MM.1S (cell line): ENCODE data around the gene POLR2A.

Experiments used
- DNase-seq: peaks from one replicate; pipeline ENCODE4 v3.0.0-alpha.2; 2015
- H2AFZ ChIP-seq: fragments of 300-600 bp; sonication (generic); 2 replicates; pipeline ENCODE4 v1.6.0; 2016; ENCODE audit warnings: antibody characterized with exemption, low read length
- H3F3A ChIP-seq: fragments of 300-600 bp; sonication (generic); 2 replicates; pipeline ENCODE4 v1.6.1; 2016; ENCODE audit warnings: mild to moderate bottlenecking, antibody characterized with exemption, low read length, moderate library complexity, mixed read lengths; ENCODE audit not compliant: insufficient read depth
- H3K27ac ChIP-seq: fragments of 300-600 bp; sonication (generic); 2 replicates; pipeline ENCODE4 v1.5.1; 2016; ENCODE audit warnings: mild to moderate bottlenecking, low read length
- H3K27me3 ChIP-seq: fragments of 300-600 bp; sonication (generic); replicated peaks from 2 replicates; pipeline ENCODE4 v1.6.0; 2016; ENCODE audit warnings: low read length; ENCODE audit not compliant: insufficient read depth
- H3K36me3 ChIP-seq: fragments of 300-600 bp; sonication (generic); replicated peaks from 2 replicates; pipeline ENCODE4 v1.6.1; 2016; ENCODE audit warnings: mild to moderate bottlenecking, low read length, mixed read lengths; ENCODE audit not compliant: insufficient read depth
- H3K4me1 ChIP-seq: fragments of 300-600 bp; sonication (generic); 2 replicates; pipeline ENCODE4 v1.6.1; 2016; ENCODE audit warnings: low read length, mixed read lengths
- H3K4me2 ChIP-seq: fragments of 300-600 bp; sonication (generic); 2 replicates; pipeline ENCODE4 v1.6.0; 2016; ENCODE audit warnings: low read depth, low read length
- H3K4me3 ChIP-seq: fragments of 300-600 bp; sonication (generic); 2 replicates; pipeline ENCODE4 v1.5.1; 2016; ENCODE audit warnings: low read length, mixed read lengths
- H3K79me2 ChIP-seq: fragments of 300-600 bp; sonication (generic); 2 replicates; pipeline ENCODE4 v1.6.1; 2016; ENCODE audit warnings: mixed run types, low read length, mixed read lengths
- H3K9ac ChIP-seq: fragments of 300-600 bp; sonication (generic); 2 replicates; pipeline ENCODE4 v1.6.1; 2016; ENCODE audit warnings: low read length, mixed read lengths
- H3K9me2 ChIP-seq: fragments of 300-600 bp; sonication (generic); replicated peaks from 2 replicates; pipeline ENCODE4 v1.6.1; 2016; ENCODE audit warnings: mild to moderate bottlenecking, low read length, mixed read lengths; ENCODE audit not compliant: insufficient read depth
- H3K9me3 ChIP-seq: fragments of 300-600 bp; sonication (generic); replicated peaks from 2 replicates; pipeline ENCODE4 v1.6.1; 2016; ENCODE audit warnings: mild to moderate bottlenecking, low read length, mixed read lengths; ENCODE audit not compliant: insufficient read depth
- H4K20me1 ChIP-seq: fragments of 300-600 bp; sonication (generic); 2 replicates; pipeline ENCODE4 v1.6.1; 2016; ENCODE audit warnings: mild to moderate bottlenecking, low read length, moderate library complexity, mixed read lengths; ENCODE audit not compliant: insufficient read depth
- CTCF ChIP-seq: fragments of 300-600 bp; sonication (generic); IDR thresholded peaks from 2 replicates; pipeline ENCODE4 v1.5.1; 2016; ENCODE audit warnings: antibody characterized with exemption, low read length, mixed read lengths
- EZH2 ChIP-seq: fragments of 300-600 bp; sonication (generic); optimal IDR thresholded peaks from 2 replicates; pipeline ENCODE3; 2017; ENCODE audit warnings: low read depth, mild to moderate bottlenecking, antibody characterized with exemption, low read length, mixed read lengths
- EZH2phosphoT487 ChIP-seq: fragments of 300-600 bp; sonication (generic); IDR thresholded peaks from 2 replicates; pipeline ENCODE4 v1.6.1; 2018; ENCODE audit warnings: antibody characterized with exemption, low read length

The POLR2A gene

GRCh38 chr17:7459961-7460545 lies 24.1 kb upstream of the POLR2A start:
- Histone ChIP-seq H2AFZ (no peak overlapping the region), H3K9me3 (no peaks in the 10 kb centered on the region), H3K9ac (no peak overlapping the region), H3K4me3 (no peak overlapping the region), H3K79me2 (no peaks in the 10 kb centered on the region), H3K9me2 (no peaks in the 10 kb centered on the region), H3K27ac (no peak overlapping the region), H3K27me3 (no peaks in the 10 kb centered on the region), H3K36me3 (no peaks in the 10 kb centered on the region), H3K4me2 (no peak overlapping the region), H3F3A (peaks cover 14% of the 10 kb centered on the region), H4K20me1 (no peaks in the 10 kb centered on the region), H3K4me1 (no peaks in the 10 kb centered on the region; the same call in 1 of the 2 replicates)
- no peak for TF ChIP-seq EZH2
- TF ChIP-seq CTCF, result no peak
- TF ChIP-seq EZH2phosphoT487, result no peak
- DNase-seq, result no peak

- Histone ChIP-seq H2AFZ (no peak overlapping the region), H3K4me3 (no peak overlapping the region), H3K9me3 (no peaks in the 10 kb centered on the region), H3K27ac (no peak overlapping the region), H4K20me1 (no peaks in the 10 kb centered on the region), H3K36me3 (no peaks in the 10 kb centered on the region), H3F3A (peaks cover 10% of the 10 kb centered on the region), H3K4me1 (no peaks in the 10 kb centered on the region; the same call in 1 of the 2 replicates), H3K79me2 (no peaks in the 10 kb centered on the region), H3K27me3 (no peaks in the 10 kb centered on the region), H3K9ac (no peak overlapping the region), H3K9me2 (no peaks in the 10 kb centered on the region), H3K4me2 (no peak overlapping the region)
- DNase-seq, result no peak
- TF ChIP-seq CTCF (no peak), EZH2 (no peak), EZH2phosphoT487 (no peak)
These were observed 23.1 kb upstream of the POLR2A start for GRCh38 chr17:7460850-7461660.

GRCh38 chr17:7462474-7463371 lies 21.4 kb upstream of the POLR2A start:
- Histone ChIP-seq H3K36me3 (no peaks in the 10 kb centered on the region), H3K9me2 (no peaks in the 10 kb centered on the region), H3K9me3 (no peaks in the 10 kb centered on the region), H4K20me1 (no peaks in the 10 kb centered on the region), H2AFZ (no peak overlapping the region), H3F3A (no peaks in the 10 kb centered on the region), H3K4me1 (no peaks in the 10 kb centered on the region), H3K79me2 (no peaks in the 10 kb centered on the region), H3K4me3 (no peak overlapping the region), H3K27me3 (no peaks in the 10 kb centered on the region), H3K27ac (no peak overlapping the region), H3K9ac (no peak overlapping the region), H3K4me2 (no peak overlapping the region)
- TF ChIP-seq EZH2phosphoT487 (no peak), CTCF (no peak), EZH2 (no peak)
- DNase-seq, result no peak
